OCI-LY3 (cell line): Measurements from ENCODE around the gene ELOVL1.

ENCODE experiments used
- H2AFZ ChIP-seq: fragments of 200-600, 300-600 bp; shearing (Covaris generic); 2 replicates; pipeline ENCODE4 v1.6.0; 2014; ENCODE audit warnings: antibody characterized with exemption, low read depth, low read length
- H3K27ac ChIP-seq: fragments of 200-600, 300-600 bp; sonication (generic); 2 replicates; pipeline ENCODE4 v1.5.1; 2014; ENCODE audit warnings: mild to moderate bottlenecking, low read length, moderate library complexity, mixed read lengths
- H3K27me3 ChIP-seq: fragments of 200-600, 300-600 bp; sonication (generic); 2 replicates; pipeline ENCODE4 v1.6.1; 2014; ENCODE audit warnings: low read depth, low read length, mixed read lengths
- H3K36me3 ChIP-seq: fragments of 200-600, 300-600 bp; sonication (generic); replicated peaks from 2 replicates; pipeline ENCODE3; 2014; ENCODE audit warnings: low read depth, low read length, mixed read lengths
- H3K4me1 ChIP-seq: fragments of 300-600, 200-600 bp; sonication (generic); 2 replicates; pipeline ENCODE4 v1.6.1; 2014; ENCODE audit warnings: low read length, mixed read lengths
- H3K4me2 ChIP-seq: fragments of 200-600, 300-600 bp; sonication (generic); 2 replicates; pipeline ENCODE4 v1.6.1; 2014; ENCODE audit warnings: low read length, mixed read lengths
- H3K4me3 ChIP-seq: fragments of 300-600, 200-600 bp; sonication (generic); 2 replicates; pipeline ENCODE4 v1.5.1; 2014; ENCODE audit warnings: antibody characterized with exemption, mild to moderate bottlenecking, low read length, moderate library complexity
- H3K79me2 ChIP-seq: fragments of 300-600, 200-600 bp; shearing (Covaris generic); 2 replicates; pipeline ENCODE4 v1.6.1; 2014; ENCODE audit warnings: mild to moderate bottlenecking, low read length, mixed read lengths
- H3K9ac ChIP-seq: fragments of 300-600, 200-600 bp; shearing (Covaris generic); 2 replicates; pipeline ENCODE4 v1.6.0; 2014; ENCODE audit warnings: mild to moderate bottlenecking, low read length, moderate library complexity
- H3K9me3 ChIP-seq: fragments of 200-600, 300-600 bp; shearing (Covaris generic); 2 replicates; pipeline ENCODE4 v1.6.1; 2014; ENCODE audit warnings: low read length, mixed read lengths; ENCODE audit not compliant: insufficient read depth
- H4K20me1 ChIP-seq: fragments of 200-600, 300-600 bp; sonication (generic); 2 replicates; pipeline ENCODE4 v1.6.1; 2016; ENCODE audit warnings: low read length, mixed read lengths; ENCODE audit not compliant: insufficient read depth
- EZH2phosphoT487 ChIP-seq: fragments of 200-600 bp; shearing (Covaris generic); IDR thresholded peaks from 2 replicates; pipeline ENCODE4 v1.6.1; 2018; ENCODE audit warnings: antibody characterized with exemption, mixed run types, low read depth
- TF ChIP-seq, protein P1 (sequence below): fragments of 200-600, 300-600 bp; sonication (generic); IDR thresholded peaks from 2 replicates; pipeline ENCODE4 v1.5.1; 2014; ENCODE audit warnings: antibody characterized with exemption, low read length, low read depth

ELOVL1 gene

DNA sequence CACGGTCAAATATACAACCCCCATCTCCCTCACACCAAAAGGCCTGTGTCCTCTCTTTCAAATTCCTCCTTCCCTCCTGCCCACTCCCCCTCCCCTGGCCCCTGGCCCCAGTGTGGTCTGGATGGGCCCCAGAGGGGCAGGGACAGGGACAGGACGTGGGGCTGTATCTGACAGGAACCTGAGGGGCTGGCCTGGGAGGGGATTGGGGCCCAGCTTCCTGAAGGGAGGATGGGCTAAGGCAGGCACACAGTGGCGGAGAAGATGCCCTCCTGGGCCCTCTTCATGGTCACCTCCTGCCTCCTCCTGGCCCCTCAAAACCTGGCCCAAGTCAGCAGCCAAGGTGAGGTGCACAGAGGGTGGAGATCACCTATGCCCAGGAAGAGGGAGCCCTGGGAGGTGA, 30.2 kb downstream of the ELOVL1 start, which contains the start of gene MPL:
Gene MPL, plus strand, starts transcription at position 231 of the 400 bp plus-strand sequence. Its CDS starts 31 bp downstream, at position 262.
- no peak within 1 kb of the TSS for H3K27ac ChIP-seq
- no peaks in the 10 kb centered on the region for H4K20me1 ChIP-seq
- H3K4me1 ChIP-seq: no peaks in the 10 kb centered on the region

GRCh38 chr1:43334453-43335205, 33.2 kb downstream of the ELOVL1 start:
- H3K36me3 ChIP-seq: no peaks in the 10 kb centered on the region
- TF ChIP-seq EZH2phosphoT487: no peak
- TF ChIP-seq, protein P1, sequence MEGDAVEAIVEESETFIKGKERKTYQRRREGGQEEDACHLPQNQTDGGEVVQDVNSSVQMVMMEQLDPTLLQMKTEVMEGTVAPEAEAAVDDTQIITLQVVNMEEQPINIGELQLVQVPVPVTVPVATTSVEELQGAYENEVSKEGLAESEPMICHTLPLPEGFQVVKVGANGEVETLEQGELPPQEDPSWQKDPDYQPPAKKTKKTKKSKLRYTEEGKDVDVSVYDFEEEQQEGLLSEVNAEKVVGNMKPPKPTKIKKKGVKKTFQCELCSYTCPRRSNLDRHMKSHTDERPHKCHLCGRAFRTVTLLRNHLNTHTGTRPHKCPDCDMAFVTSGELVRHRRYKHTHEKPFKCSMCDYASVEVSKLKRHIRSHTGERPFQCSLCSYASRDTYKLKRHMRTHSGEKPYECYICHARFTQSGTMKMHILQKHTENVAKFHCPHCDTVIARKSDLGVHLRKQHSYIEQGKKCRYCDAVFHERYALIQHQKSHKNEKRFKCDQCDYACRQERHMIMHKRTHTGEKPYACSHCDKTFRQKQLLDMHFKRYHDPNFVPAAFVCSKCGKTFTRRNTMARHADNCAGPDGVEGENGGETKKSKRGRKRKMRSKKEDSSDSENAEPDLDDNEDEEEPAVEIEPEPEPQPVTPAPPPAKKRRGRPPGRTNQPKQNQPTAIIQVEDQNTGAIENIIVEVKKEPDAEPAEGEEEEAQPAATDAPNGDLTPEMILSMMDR: no peak
- no peak overlapping the region for H3K9ac ChIP-seq
- no peaks in the 10 kb centered on the region for H4K20me1 ChIP-seq
- H3K27ac ChIP-seq: no peak overlapping the region
- H2AFZ ChIP-seq: no peak overlapping the region
- H3K27me3 ChIP-seq: no peaks in the 10 kb centered on the region
- no peaks in the 10 kb centered on the region for H3K9me3 ChIP-seq
- H3K4me3 ChIP-seq: no peak overlapping the region
- no peak overlapping the region for H3K4me2 ChIP-seq
- no peaks in the 10 kb centered on the region for H3K79me2 ChIP-seq
- no peaks in the 10 kb centered on the region for H3K4me1 ChIP-seq

More for the DNA sequence above, 30.2 kb downstream of the ELOVL1 start, which contains the start of gene MPL:
- Histone ChIP-seq H3K27me3 (no peaks in the 10 kb centered on the region), H3K36me3 (no peaks in the 10 kb centered on the region), H3K9me3 (no peaks in the 10 kb centered on the region), H3K4me3 (no peak within 1 kb of the TSS), H2AFZ (no peak within 1 kb of the TSS), H3K9ac (no peak within 1 kb of the TSS), H3K4me2 (no peak within 1 kb of the TSS), H3K79me2 (no peaks in the 10 kb centered on the region)
- no peak for TF ChIP-seq EZH2phosphoT487
- TF ChIP-seq, protein P1: no peak

GRCh38 chr1:43331688-43332087, 36.1 kb downstream of the ELOVL1 start:
- no peak overlapping the region for H2AFZ ChIP-seq
- H3K4me2 ChIP-seq: no peak overlapping the region
- no peaks in the 10 kb centered on the region for H3K36me3 ChIP-seq
- TF ChIP-seq EZH2phosphoT487: no peak
- TF ChIP-seq, protein P1: no peak
- H3K4me1 ChIP-seq: no peaks in the 10 kb centered on the region
- no peak overlapping the region for H3K27ac ChIP-seq
- H4K20me1 ChIP-seq: no peaks in the 10 kb centered on the region
- no peak overlapping the region for H3K4me3 ChIP-seq
- H3K79me2 ChIP-seq: no peaks in the 10 kb centered on the region
- H3K9ac ChIP-seq: no peak overlapping the region
- H3K9me3 ChIP-seq: no peaks in the 10 kb centered on the region
- no peaks in the 10 kb centered on the region for H3K27me3 ChIP-seq

GRCh38 chr1:43329995-43330751, 37.6 kb downstream of the ELOVL1 start:
- TF ChIP-seq EZH2phosphoT487: no peak
- TF ChIP-seq, protein P1: no peak
- H3K9me3 ChIP-seq: 0 out of 2 replicates have a peak, but pooled peaks cover 3% of the 10 kb centered on the region
- no peaks in the 10 kb centered on the region for H3K36me3 ChIP-seq
- no peak overlapping the region for H3K9ac ChIP-seq
- no peaks in the 10 kb centered on the region for H4K20me1 ChIP-seq
- H3K4me1 ChIP-seq: no peaks in the 10 kb centered on the region
- no peak overlapping the region for H3K4me2 ChIP-seq
- no peaks in the 10 kb centered on the region for H3K79me2 ChIP-seq
- H3K27ac ChIP-seq: no peak overlapping the region
- H2AFZ ChIP-seq: no peak overlapping the region
- no peaks in the 10 kb centered on the region for H3K27me3 ChIP-seq
- no peak overlapping the region for H3K4me3 ChIP-seq
